Panc1 (cell line): ENCODE results near the gene INPP5B.
"Not testable (repeated sequence)": the region's sequence is repeated elsewhere in the genome, so short reads cannot be mapped to it uniquely, and the experiment has no call there.

Source experiments
- CTCF ChIP-seq: fragments of 450-650 bp; IDR thresholded peaks from 2 replicates; pipeline ENCODE4 v1.5.1; 2017; ENCODE audit warnings: mild to moderate bottlenecking
- POLR2AphosphoS5 ChIP-seq: IDR thresholded peaks from 2 replicates; pipeline ENCODE4 v1.6.1; 2012; ENCODE audit warnings: mild to moderate bottlenecking, low read depth, low read length, moderate library complexity
- REST ChIP-seq, 2 experiments: IDR thresholded peaks; 2 replicates each; pipeline ENCODE4 v1.6.1; 2011 to 2012; ENCODE audit warnings: low read depth in 2 of 2, control low read depth in 1 of 2, low read length in 1 of 2, mild to moderate bottlenecking in 1 of 2, moderate library complexity in 1 of 2; ENCODE audit not compliant: insufficient read depth in 1 of 2
- TCF7L2 ChIP-seq: IDR thresholded peaks from 2 replicates; pipeline ENCODE4 v1.6.1; 2011; ENCODE audit warnings: mild to moderate bottlenecking, low read depth, low read length, inconsistent platforms

- not testable (repeated sequence) for TF ChIP-seq CTCF; POLR2AphosphoS5; REST (IDR thresholded peaks at IDR 0.05; ENCODE audit: insufficient read depth in 1 of 2, low read depth in 2 of 2, low read length in 1 of 2); TCF7L2
These were observed 49.3 kb downstream of the INPP5B start for GRCh38 chr1:37897563-37897962.
